Measurements from ENCODE around the gene DIS3L.

DNA sequence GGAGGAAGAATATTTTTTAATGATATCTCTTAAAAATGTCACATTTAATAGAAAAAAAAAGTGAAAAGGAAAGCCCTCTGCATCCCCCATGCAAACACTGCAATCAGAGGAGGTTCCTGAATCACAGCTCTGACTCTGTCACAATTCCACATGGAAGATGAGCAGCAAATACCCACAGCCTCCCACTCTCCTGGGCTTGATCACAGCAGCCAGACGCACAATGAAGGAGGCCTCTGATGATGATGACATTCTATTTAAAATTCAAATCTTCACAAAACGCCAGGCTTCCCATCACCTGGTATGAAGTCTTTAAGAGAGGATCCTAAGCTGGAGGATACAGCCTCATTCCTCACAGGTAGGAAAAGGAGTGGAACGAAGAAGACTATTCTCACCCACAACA, 9.1 kb upstream of the DIS3L start:
- TF ChIP-seq CTCF (IDR thresholded peaks at IDR 0.05; ENCODE audit: extremely low read depth in 1 of 2, insufficient read depth in 1 of 2, low read depth in 1 of 2, low read length in 2 of 2) (no peak), EZH2 (IDR thresholded peaks at IDR 0.05; ENCODE audit: borderline replicate concordance, low read depth, low read length, severe bottlenecking) (no peak), MAX (IDR thresholded peaks at IDR 0.05; ENCODE audit: insufficient read depth, insufficient read length) (no peak), MYC (IDR thresholded peaks at IDR 0.05; ENCODE audit: low read depth, low read length) (no peak), POLR2AphosphoS5 (IDR thresholded peaks at IDR 0.05; ENCODE audit: insufficient read depth, low read depth, low read length) (no peak), POLR2A (IDR thresholded peaks at IDR 0.05; ENCODE audit: low read depth, low read length) (no peak)
